C4-2B (cell line): Measurements from ENCODE around the gene C2CD3.

Experiments used
- H3K27ac ChIP-seq: fragments of 450-650 bp; 2 replicates; pipeline ENCODE4 v1.5.1; 2017
- CTCF ChIP-seq: fragments of 450-650 bp; conservative IDR thresholded peaks from 2 replicates; pipeline ENCODE4 v1.5.1; 2017; ENCODE audit warnings: mild to moderate bottlenecking
- ZFX ChIP-seq: fragments of 450-650 bp; IDR thresholded peaks from 2 replicates; pipeline ENCODE4 v1.6.1; 2017

C2CD3 gene

GRCh38 chr11:73982990-73983740 lies 187.6 kb downstream of the C2CD3 start:
- no peak for TF ChIP-seq ZFX
- TF ChIP-seq CTCF, result no peak
- no peak overlapping the region for H3K27ac ChIP-seq

GRCh38 chr11:73982595-73982989 lies 188.2 kb downstream of the C2CD3 start, which contains the start of gene UCP2:
Gene UCP2 (minus strand): TSS chr11:73982843. CDS start chr11:73978378, 4,465 bp downstream.
- H3K27ac ChIP-seq, result no peak within 1 kb of the TSS

GRCh38 chr11:73981051-73981805 lies 189.6 kb downstream of the C2CD3 start:
- no peak for TF ChIP-seq CTCF
- no peak for TF ChIP-seq ZFX
- no peak overlapping the region for H3K27ac ChIP-seq

More at GRCh38 chr11:73982595-73982989, 188.2 kb downstream of the C2CD3 start, which contains the start of gene UCP2:
- TF ChIP-seq CTCF (no peak), ZFX (no peak)

- TF ChIP-seq CTCF (no peak), ZFX (no peak)
- H3K27ac ChIP-seq, result no peak overlapping the region
Measured at GRCh38 chr11:73980001-73980961, 190.5 kb downstream of the C2CD3 start.

GRCh38 chr11:73978576-73979086 lies 192.2 kb downstream of the C2CD3 start:
- no peak overlapping the region for H3K27ac ChIP-seq
- TF ChIP-seq ZFX, result no peak
- TF ChIP-seq CTCF, result no peak

GRCh38 chr11:73977856-73978519 lies 192.8 kb downstream of the C2CD3 start:
- H3K27ac ChIP-seq, result no peak overlapping the region

More at GRCh38 chr11:73977856-73978519, 192.8 kb downstream of the C2CD3 start:
- TF ChIP-seq CTCF, result no peak
- TF ChIP-seq ZFX, result no peak
